GM12874 (cell line): ENCODE data around the gene LDB2.

ENCODE experiments used
- CTCF ChIP-seq: IDR thresholded peaks from 2 replicates; pipeline ENCODE4 v1.5.1; 2011; ENCODE audit warnings: low read depth, mild to moderate bottlenecking, control low read depth, low read length, moderate library complexity; ENCODE audit not compliant: insufficient read depth

Gene LDB2

GRCh38 chr4:16530688-16531635, 367.5 kb downstream of the LDB2 start:
- no peak for TF ChIP-seq CTCF

- no peak for TF ChIP-seq CTCF
Measured at GRCh38 chr4:16524911-16525554, 373.4 kb downstream of the LDB2 start.

- TF ChIP-seq CTCF, result no peak
Measured at GRCh38 chr4:16524406-16524805, 374.0 kb downstream of the LDB2 start.

GRCh38 chr4:16521156-16521915, 377.1 kb downstream of the LDB2 start:
- TF ChIP-seq CTCF, result no peak

GRCh38 chr4:16516796-16517439, 381.5 kb downstream of the LDB2 start:
- no peak for TF ChIP-seq CTCF

- no peak for TF ChIP-seq CTCF
Measured at GRCh38 chr4:16513876-16514275, 384.6 kb downstream of the LDB2 start.
